LNCAP (cell line): ENCODE data around the gene ZNF280A.

ENCODE experiments used
- CTCF ChIP-seq: fragments of 450-650 bp; IDR thresholded peaks from 2 replicates; pipeline ENCODE4 v1.5.1; 2017; ENCODE audit warnings: mild to moderate bottlenecking

ZNF280A gene

GRCh38 chr22:22465094-22465602, 54.9 kb downstream of the ZNF280A start:
- TF ChIP-seq CTCF = no peak

GRCh38 chr22:22464541-22465054, 55.5 kb downstream of the ZNF280A start:
- no peak for TF ChIP-seq CTCF

- TF ChIP-seq CTCF = peak; percentile 66
Observed at GRCh38 chr22:22463855-22464540, 56.1 kb downstream of the ZNF280A start.
